C4-2B (cell line): Measurements from ENCODE around the gene CYP8B1.

ENCODE experiments used
- H3K27ac ChIP-seq: fragments of 450-650 bp; 2 replicates; pipeline ENCODE4 v1.5.1; 2017
- ZFX ChIP-seq: fragments of 450-650 bp; IDR thresholded peaks from 2 replicates; pipeline ENCODE4 v1.6.1; 2017
- TF ChIP-seq, protein P1 (sequence below): fragments of 450-650 bp; conservative IDR thresholded peaks from 2 replicates; pipeline ENCODE4 v1.5.1; 2017; ENCODE audit warnings: mild to moderate bottlenecking

Gene CYP8B1

GRCh38 chr3:42829083-42829627, 46.5 kb downstream of the CYP8B1 start:
- TF ChIP-seq, protein P1, sequence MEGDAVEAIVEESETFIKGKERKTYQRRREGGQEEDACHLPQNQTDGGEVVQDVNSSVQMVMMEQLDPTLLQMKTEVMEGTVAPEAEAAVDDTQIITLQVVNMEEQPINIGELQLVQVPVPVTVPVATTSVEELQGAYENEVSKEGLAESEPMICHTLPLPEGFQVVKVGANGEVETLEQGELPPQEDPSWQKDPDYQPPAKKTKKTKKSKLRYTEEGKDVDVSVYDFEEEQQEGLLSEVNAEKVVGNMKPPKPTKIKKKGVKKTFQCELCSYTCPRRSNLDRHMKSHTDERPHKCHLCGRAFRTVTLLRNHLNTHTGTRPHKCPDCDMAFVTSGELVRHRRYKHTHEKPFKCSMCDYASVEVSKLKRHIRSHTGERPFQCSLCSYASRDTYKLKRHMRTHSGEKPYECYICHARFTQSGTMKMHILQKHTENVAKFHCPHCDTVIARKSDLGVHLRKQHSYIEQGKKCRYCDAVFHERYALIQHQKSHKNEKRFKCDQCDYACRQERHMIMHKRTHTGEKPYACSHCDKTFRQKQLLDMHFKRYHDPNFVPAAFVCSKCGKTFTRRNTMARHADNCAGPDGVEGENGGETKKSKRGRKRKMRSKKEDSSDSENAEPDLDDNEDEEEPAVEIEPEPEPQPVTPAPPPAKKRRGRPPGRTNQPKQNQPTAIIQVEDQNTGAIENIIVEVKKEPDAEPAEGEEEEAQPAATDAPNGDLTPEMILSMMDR, result no peak
- TF ChIP-seq ZFX, result no peak
- no peak overlapping the region for H3K27ac ChIP-seq

- TF ChIP-seq, protein P1, result no peak
- TF ChIP-seq ZFX, result no peak
- no peak overlapping the region for H3K27ac ChIP-seq
Measured at GRCh38 chr3:42827654-42828053, 48.0 kb downstream of the CYP8B1 start.

DNA sequence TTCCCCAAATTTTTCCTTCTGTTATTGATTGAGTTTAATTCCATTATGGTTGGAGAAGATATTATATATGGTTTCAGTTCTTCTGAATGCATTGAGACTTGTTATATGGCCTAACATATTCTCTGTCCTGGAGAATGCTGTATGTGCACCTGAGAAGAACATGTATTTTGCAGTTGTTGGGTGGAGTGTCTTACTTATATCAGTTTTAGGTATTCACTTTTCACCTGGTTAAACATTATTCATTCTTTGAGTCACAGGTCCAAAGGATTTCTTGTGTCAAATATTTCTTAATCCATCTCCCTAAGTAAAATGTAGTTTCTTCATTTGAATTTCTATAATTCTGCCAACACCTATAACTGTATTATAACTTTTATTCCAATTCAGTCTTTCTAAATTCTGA, 48.7 kb downstream of the CYP8B1 start:
- TF ChIP-seq ZFX, result no peak
- TF ChIP-seq, protein P1, result no peak
- H3K27ac ChIP-seq, result no peak overlapping the region

DNA sequence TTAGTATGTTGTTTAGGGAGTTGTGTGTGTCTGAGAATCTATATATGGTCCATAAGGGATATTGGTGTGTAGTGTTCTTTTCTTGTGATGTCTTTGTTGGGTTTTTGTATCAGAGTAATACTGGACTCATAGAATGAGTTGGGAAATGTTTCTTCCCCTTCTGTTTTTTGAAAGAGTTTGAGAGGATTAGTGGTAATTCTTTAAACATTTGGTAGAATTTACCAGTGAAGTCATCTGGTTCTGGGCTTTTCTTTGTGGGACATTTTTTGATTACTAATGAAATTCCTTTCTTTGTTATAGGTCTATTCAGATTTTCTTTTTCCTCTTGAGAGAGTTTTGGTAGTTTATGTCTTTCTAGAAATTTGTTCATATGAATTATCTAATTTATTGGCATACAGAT, 49.5 kb downstream of the CYP8B1 start:
- no peak for TF ChIP-seq ZFX
- TF ChIP-seq, protein P1, result no peak

DNA sequence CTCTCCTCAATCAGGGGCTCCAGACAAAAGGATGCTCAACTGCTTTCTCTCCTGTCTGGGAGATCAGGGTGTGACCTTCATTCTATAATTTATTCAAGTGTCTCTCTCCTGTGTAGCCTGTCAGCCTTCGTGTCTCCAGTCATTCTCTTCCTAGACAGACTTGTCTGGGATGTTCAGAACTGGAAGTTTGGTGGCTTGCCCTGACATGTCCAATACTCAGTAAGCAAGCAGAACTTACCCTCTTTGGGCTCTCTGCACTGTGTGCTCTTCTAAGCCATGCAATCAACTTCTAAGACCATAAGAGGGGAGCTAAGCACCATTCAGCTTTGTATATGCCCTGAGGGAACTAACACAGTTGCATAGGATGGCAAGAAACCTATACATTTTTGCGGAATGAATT, 52.3 kb downstream of the CYP8B1 start:
- H3K27ac ChIP-seq, result no peak overlapping the region
- TF ChIP-seq ZFX, result no peak

More for the DNA sequence above, 49.5 kb downstream of the CYP8B1 start:
- H3K27ac ChIP-seq, result no peak overlapping the region

DNA sequence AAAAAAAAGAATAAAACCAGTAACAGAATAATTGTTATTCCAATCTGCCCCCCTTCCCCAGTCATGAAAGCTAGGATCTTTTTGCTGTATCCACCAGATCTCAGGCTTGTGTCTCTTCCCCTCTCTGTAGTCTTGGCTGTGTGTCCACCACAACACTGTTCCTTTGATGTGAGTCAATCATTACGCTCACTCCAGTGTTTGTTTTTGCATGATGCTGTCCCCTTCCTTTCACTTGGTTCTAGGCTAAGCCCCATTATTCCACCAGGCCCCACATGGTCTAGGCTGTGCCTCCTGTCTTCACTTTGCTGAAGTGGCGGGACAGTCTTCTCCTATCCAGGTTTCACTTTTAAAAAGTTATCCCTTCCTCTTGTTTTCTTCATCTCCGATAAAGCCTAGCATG, 52.9 kb downstream of the CYP8B1 start:
- TF ChIP-seq ZFX, result no peak
- TF ChIP-seq, protein P1, result no peak
- no peak overlapping the region for H3K27ac ChIP-seq
